A673 (cell line): ENCODE measurements around the gene CTU2. TPM values are rescaled to one million over a fixed set of nuclear protein-coding genes. Genes with fewer than 3 reads are reported as not detected.

Experiments
- BruUV-seq: library from RNA; stranded (reverse); fragments of 400-500 nt; replicated peaks from 2 replicates; lab custom pipeline; 2021; lab: Mats Ljungman, UMichigan
- CTCF ChIA-PET: fragments of 300-600 bp; sonication (Branson Sonifier 250); formaldehyde crosslinking; loops from one replicate; lab custom pipeline; 2022; ENCODE audit warnings: antibody characterized with exemption; lab: Charles Lee
- POLR2A ChIA-PET: fragments of 300-600 bp; sonication (Branson Sonifier 250); formaldehyde crosslinking; loops from one replicate; lab custom pipeline; 2022; ENCODE audit warnings: antibody characterized with exemption; ENCODE audit not compliant: low non-redundant PET; lab: Charles Lee
- DNase-seq: peaks from one replicate; pipeline ENCODE4 v3.0.0-alpha.2; 2015; ENCODE audit warnings: low spot score
- H3K27ac ChIP-seq: fragments of 200-600 bp; sonication (generic); 2 replicates; pipeline ENCODE4 v1.5.1; 2016; ENCODE audit warnings: mixed run types, low read depth, mild to moderate bottlenecking, mixed read lengths, antibody characterized with exemption, low read length; ENCODE audit not compliant: poor library complexity, severe bottlenecking
- H3K27me3 ChIP-seq: fragments of 200-600 bp; sonication (generic); replicated peaks from 2 replicates; pipeline ENCODE4 v1.6.1; 2017; ENCODE audit warnings: mixed run types, low read depth, mild to moderate bottlenecking, mixed read lengths, antibody characterized with exemption, low read length; ENCODE audit not compliant: insufficient read depth, poor library complexity
- H3K36me3 ChIP-seq: fragments of 200-600 bp; sonication (generic); 2 replicates; pipeline ENCODE4 v1.6.1; 2016; ENCODE audit warnings: mixed run types, mild to moderate bottlenecking, mixed read lengths, antibody characterized with exemption, low read length; ENCODE audit not compliant: insufficient read depth, poor library complexity, severe bottlenecking
- H3K4me1 ChIP-seq: fragments of 200-600 bp; sonication (generic); 2 replicates; pipeline ENCODE4 v1.6.1; 2017; ENCODE audit warnings: mixed run types, mild to moderate bottlenecking, mixed read lengths, antibody characterized with exemption, low read length; ENCODE audit not compliant: insufficient read depth, poor library complexity, severe bottlenecking
- H3K4me3 ChIP-seq: fragments of 200-600 bp; sonication (generic); 2 replicates; pipeline ENCODE4 v1.5.1; 2016; ENCODE audit warnings: low read depth, mixed run types, mild to moderate bottlenecking, mixed read lengths, low read length; ENCODE audit not compliant: poor library complexity, severe bottlenecking
- H3K9me3 ChIP-seq: fragments of 200-600 bp; sonication (generic); 2 replicates; pipeline ENCODE4 v1.6.1; 2016; ENCODE audit warnings: mixed run types, low read depth, mild to moderate bottlenecking, mixed read lengths, antibody characterized with exemption, low read length; ENCODE audit not compliant: poor library complexity, severe bottlenecking
- CTCF ChIP-seq: fragments of 300-800, 200-600 bp; sonication (generic); conservative IDR thresholded peaks from 2 replicates; pipeline ENCODE4 v1.5.1; 2017; ENCODE audit warnings: low read depth, mild to moderate bottlenecking, antibody characterized with exemption, low read length, moderate library complexity, mixed read lengths
- EZH2 ChIP-seq: fragments of 200-600 bp; sonication (generic); IDR thresholded peaks from 2 replicates; pipeline ENCODE4 v1.6.1; 2017; ENCODE audit warnings: borderline replicate concordance, low read depth, mild to moderate bottlenecking, mixed read lengths, antibody characterized with exemption, low read length; ENCODE audit not compliant: poor library complexity, severe bottlenecking
- intact Hi-C: fragments of 100-400 bp; cut with micrococcal nuclease; formaldehyde crosslinking; loops from one replicate; pipeline ENCODE4 v1.10.0; 2022; ENCODE audit not compliant: unreplicated experiment
- total RNA-seq: library from RNA; stranded (reverse); gene quantifications from 2 replicates; pipeline ENCODE4 v1.2.3, GENCODE V29; 2021

Gene CTU2
- total RNA-seq, 1 experiment from 2014 or later: 47.5 TPM

GRCh38 chr16:88699180-88699579, 7.1 kb upstream of the CTU2 start:
- no TSS peak for BruUV-seq
- peaks cover 33% of the 10 kb centered on the region for H3K4me1 ChIP-seq
- POLR2A ChIA-PET: no interaction called here

GRCh38 chr16:88700322-88700635, 6.0 kb upstream of the CTU2 start:
- ChIA-PET POLR2A (no interaction called here), CTCF (no interaction called here)
- DNase-seq: no peak
- H3K27me3 ChIP-seq: no peaks in the 10 kb centered on the region
- no peak overlapping the region for H3K4me3 ChIP-seq
- no TSS peak for BruUV-seq
- peaks cover 12% of the 10 kb centered on the region for H3K36me3 ChIP-seq
- peak overlapping the region; percentile 82 for H3K27ac ChIP-seq
- H3K4me1 ChIP-seq: peaks cover 33% of the 10 kb centered on the region
- no peak for TF ChIP-seq EZH2
- no peak for TF ChIP-seq CTCF
- intact Hi-C loops: no loop called here
- no peaks in the 10 kb centered on the region for H3K9me3 ChIP-seq

More at GRCh38 chr16:88699180-88699579, 7.1 kb upstream of the CTU2 start:
- Histone ChIP-seq H3K4me3 (no peak overlapping the region), H3K27me3 (no peaks in the 10 kb centered on the region), H3K36me3 (peaks cover 12% of the 10 kb centered on the region), H3K9me3 (no peaks in the 10 kb centered on the region), H3K27ac (no peak overlapping the region)
- CTCF ChIA-PET: no interaction called here
- DNase-seq: no peak
- intact Hi-C loops: no loop called here
- TF ChIP-seq CTCF (no peak), EZH2 (no peak)

- peak; percentile 79 for DNase-seq
Observed at GRCh38 chr16:88700636-88701482, 5.4 kb upstream of the CTU2 start.

More at GRCh38 chr16:88700636-88701482, 5.4 kb upstream of the CTU2 start:
- intact Hi-C loops: no loop called here
- Histone ChIP-seq H3K27ac (peak overlapping the region; percentile 82), H3K36me3 (peaks cover 12% of the 10 kb centered on the region), H3K9me3 (no peaks in the 10 kb centered on the region), H3K4me3 (no peak overlapping the region), H3K4me1 (peaks cover 33% of the 10 kb centered on the region), H3K27me3 (no peaks in the 10 kb centered on the region)
- CTCF ChIA-PET: no interaction called here
- POLR2A ChIA-PET: no interaction called here
- TF ChIP-seq EZH2: no peak
- no peak for TF ChIP-seq CTCF
- no TSS peak for BruUV-seq
